GM23248 (cell line): ENCODE results near the gene AKAP7.

ENCODE experiments used
- EZH2 ChIP-seq: fragments of 200-600 bp; sonication (generic); IDR thresholded peaks from 2 replicates; pipeline ENCODE4 v1.6.1; 2018; ENCODE audit warnings: antibody characterized with exemption, mild to moderate bottlenecking; ENCODE audit not compliant: insufficient read depth, poor library complexity, severe bottlenecking
- EZH2phosphoT487 ChIP-seq: fragments of 200-600 bp; sonication (generic); IDR thresholded peaks from 2 replicates; pipeline ENCODE4 v1.6.1; 2018; ENCODE audit warnings: antibody characterized with exemption, moderate library complexity, mild to moderate bottlenecking, low read depth; ENCODE audit not compliant: insufficient read depth

DNA sequence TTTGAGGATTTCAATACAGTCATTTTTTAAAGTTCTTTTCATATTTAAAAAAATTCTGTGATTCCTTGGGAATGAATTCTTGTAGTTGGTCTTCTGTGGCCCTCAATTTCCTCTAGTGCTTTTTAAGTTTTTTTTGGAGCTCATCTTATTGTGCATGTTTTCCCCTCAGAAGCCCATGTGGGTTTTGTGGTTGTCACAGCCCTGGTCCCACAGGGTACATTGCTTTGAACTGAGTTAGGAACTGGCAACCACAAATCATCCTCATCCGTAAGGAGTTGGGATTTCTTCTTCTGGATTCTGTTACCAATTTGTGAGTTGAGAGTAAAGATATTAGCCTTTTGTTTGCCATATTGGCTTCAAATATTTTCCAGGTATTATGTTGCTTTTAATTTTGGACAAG, 89.9 kb downstream of the AKAP7 start:
- TF ChIP-seq EZH2: no peak
- TF ChIP-seq EZH2phosphoT487: no peak
